HEK293T (cell line): ENCODE results near the gene TREX2.

Source experiments
- BHLHE40 ChIP-seq: fragments of 450-650 bp; IDR thresholded peaks from 2 replicates; pipeline ENCODE4 v1.6.1; 2016; ENCODE audit warnings: mild to moderate bottlenecking, moderate library complexity, borderline replicate concordance
- CTBP1 ChIP-seq: fragments of 450-650 bp; IDR thresholded peaks from 2 replicates; pipeline ENCODE4 v1.6.1; 2016; ENCODE audit warnings: borderline replicate concordance
- FOXA1 ChIP-seq: fragments of 450-650 bp; IDR thresholded peaks from 2 replicates; pipeline ENCODE4 v1.6.1; 2016; ENCODE audit warnings: mild to moderate bottlenecking
- HDGF ChIP-seq: fragments of 450-650 bp; IDR thresholded peaks from 2 replicates; pipeline ENCODE4 v1.6.1; 2017; ENCODE audit warnings: antibody characterized with exemption, borderline replicate concordance
- SP1 ChIP-seq: fragments of 450-650 bp; IDR thresholded peaks from 2 replicates; pipeline ENCODE4 v1.6.1; 2017
- SUZ12 ChIP-seq: fragments of 450-650 bp; IDR thresholded peaks from 2 replicates; pipeline ENCODE4 v1.6.1; 2016; ENCODE audit warnings: mild to moderate bottlenecking
- TARDBP ChIP-seq: fragments of 450-650 bp; IDR thresholded peaks from 2 replicates; pipeline ENCODE4 v1.6.1; 2016
- ZNF384 ChIP-seq: fragments of 450-650 bp; IDR thresholded peaks from 2 replicates; pipeline ENCODE4 v1.6.1; 2016

GRCh38 chrX:153426204-153426603 is 19.7 kb downstream of the TREX2 start:
- TF ChIP-seq SP1: no peak
- no peak for TF ChIP-seq FOXA1
- no peak for TF ChIP-seq TARDBP
- TF ChIP-seq HDGF: no peak
- no peak for TF ChIP-seq ZNF384
- TF ChIP-seq BHLHE40: no peak
- TF ChIP-seq CTBP1: no peak
- no peak for TF ChIP-seq SUZ12
